ENCODE results near the gene STYXL2.

STYXL2 gene

GRCh38 chr1:167115655-167116054, 21.8 kb downstream of the STYXL2 start:
- no peak for ATAC-seq
- TF ChIP-seq ZC3H10 (CRISPR knock-in tag; IDR thresholded peaks at IDR 0.05), result no peak
- TF ChIP-seq TCF4 (CRISPR knock-in tag; IDR thresholded peaks at IDR 0.05; ENCODE audit: borderline replicate concordance), result no peak
- TF ChIP-seq PATZ1 (CRISPR knock-in tag; IDR thresholded peaks at IDR 0.05; ENCODE audit: borderline replicate concordance), result no peak
- no peak for TF ChIP-seq ISL1 (CRISPR knock-in tag; IDR thresholded peaks at IDR 0.05)

GRCh38 chr1:167116174-167116573, 22.3 kb downstream of the STYXL2 start:
- TF ChIP-seq PATZ1 (CRISPR knock-in tag; IDR thresholded peaks at IDR 0.05; ENCODE audit: borderline replicate concordance) (no peak), RARB (CRISPR knock-in tag; IDR thresholded peaks at IDR 0.05) (no peak), TOX (CRISPR knock-in tag; IDR thresholded peaks at IDR 0.05; ENCODE audit: borderline replicate concordance) (no peak), ZNF70 (CRISPR knock-in tag; IDR thresholded peaks at IDR 0.05) (no peak), POU6F1 (CRISPR knock-in tag; IDR thresholded peaks at IDR 0.05; ENCODE audit: borderline replicate concordance, low read depth) (no peak), TSHZ2 (CRISPR knock-in tag; IDR thresholded peaks at IDR 0.05) (no peak)
- ATAC-seq, result no peak

- no peak for ATAC-seq
- TF ChIP-seq SNAI2 (CRISPR knock-in tag; IDR thresholded peaks at IDR 0.05) (no peak), PATZ1 (CRISPR knock-in tag; IDR thresholded peaks at IDR 0.05; ENCODE audit: borderline replicate concordance) (no peak), ZFP3 (CRISPR knock-in tag; IDR thresholded peaks at IDR 0.05) (no peak), TSHZ2 (CRISPR knock-in tag; IDR thresholded peaks at IDR 0.05) (no peak), ARNTL (CRISPR knock-in tag; IDR thresholded peaks at IDR 0.05; ENCODE audit: borderline replicate concordance, low read depth) (no peak), CREB5 (CRISPR knock-in tag; IDR thresholded peaks at IDR 0.05; ENCODE audit: low read depth) (no peak), GLIS3 (CRISPR knock-in tag; IDR thresholded peaks at IDR 0.05) (no peak), TOX (CRISPR knock-in tag; IDR thresholded peaks at IDR 0.05; ENCODE audit: borderline replicate concordance) (no peak)
Observed at GRCh38 chr1:167117225-167117624, 23.4 kb downstream of the STYXL2 start.
